GM12878 (cell line): ENCODE results near the gene ADAMTS17. TPM values are rescaled to one million over a fixed set of nuclear protein-coding genes. Genes with fewer than 3 reads are reported as not detected.

ENCODE experiments used
- ATAC-seq: fragments of 200-7000 bp; cut with Tn5 transposase; 3 replicates; pipeline ENCODE4 v1.9.1; 2020; ENCODE audit warnings: mild to moderate bottlenecking, moderate library complexity
- BruUV-seq: library from RNA; stranded (reverse); fragments of 400-500 nt; replicated peaks from 2 replicates; lab custom pipeline; 2021; lab: Mats Ljungman, UMichigan
- CTCF ChIA-PET: fragments of 300-600 bp; sonication (Branson Sonifier 250); formaldehyde crosslinking; extraction: SDS; loops from one replicate; lab custom pipeline; 2021; ENCODE audit warnings: inconsistent platforms; lab: Yijun Ruan, JAX
- POLR2A ChIA-PET: fragments of 350-600 bp; formaldehyde crosslinking; extraction: SDS; loops from one replicate; lab custom pipeline; 2021; ENCODE audit warnings: inconsistent platforms; lab: Charles Lee
- RAD21 ChIA-PET: fragments of 300-600 bp; sonication (Branson Sonifier 250); formaldehyde crosslinking; loops from one replicate; lab custom pipeline; 2023; ENCODE audit warnings: antibody characterized with exemption; ENCODE audit not compliant: unreplicated experiment; lab: Charles Lee
- SMC1A ChIA-PET: fragments of 300-600 bp; sonication (Branson Sonifier 250); formaldehyde crosslinking; loops from one replicate; lab custom pipeline; 2023; ENCODE audit not compliant: unreplicated experiment, uncharacterized antibody; lab: Charles Lee
- DNase-seq: peaks from one replicate; pipeline ENCODE4 v3.0.0-alpha.2; 2011; ENCODE audit warnings: low read depth, low spot score
- FAIRE-seq: peaks from 3 replicates; lab custom pipeline; 2011; peaks lifted over from hg19 to GRCh38; lab: Jason Lieb, UNC
- H2AFZ ChIP-seq: 2 replicates; pipeline ENCODE4 v1.6.0; 2011; ENCODE audit warnings: low read depth, low read length, control low read depth; ENCODE audit not compliant: control insufficient read depth
- H3K27ac ChIP-seq: 2 replicates; pipeline ENCODE4 v1.5.1; 2011; ENCODE audit warnings: control low read depth; ENCODE audit not compliant: control insufficient read depth, insufficient read depth
- H3K27me3 ChIP-seq, 2 experiments: replicated peaks in 1 of 2; 2 replicates each; pipeline versions ENCODE4 v1.6.0 to v1.6.1; 2011; ENCODE audit warnings: low read length in 1 of 2; ENCODE audit not compliant: control insufficient read depth in 2 of 2, insufficient read depth in 2 of 2
- H3K36me3 ChIP-seq, 2 experiments: 2 replicates each; pipeline ENCODE4 v1.5.1; 2011; ENCODE audit warnings: low read length in 1 of 2; ENCODE audit not compliant: control insufficient read depth in 2 of 2, insufficient read depth in 2 of 2
- H3K4me1 ChIP-seq: 2 replicates; pipeline ENCODE4 v1.6.1; 2011; ENCODE audit warnings: mild to moderate bottlenecking, low read length, moderate library complexity, mixed read lengths; ENCODE audit not compliant: control insufficient read depth, insufficient read depth
- H3K4me2 ChIP-seq: 2 replicates; pipeline ENCODE4 v1.6.0; 2011; ENCODE audit warnings: control low read depth; ENCODE audit not compliant: control insufficient read depth, insufficient read depth
- H3K4me3 ChIP-seq: fragments of 200-600 bp; sonication (generic); 2 replicates; pipeline ENCODE4 v1.5.1; 2016
- H3K79me2 ChIP-seq: 2 replicates; pipeline ENCODE4 v1.6.0; 2011; ENCODE audit warnings: low read length; ENCODE audit not compliant: control insufficient read depth, insufficient read depth
- H3K9ac ChIP-seq: 2 replicates; pipeline ENCODE4 v1.8.0; 2011; ENCODE audit warnings: low read length, control low read depth, mixed read lengths; ENCODE audit not compliant: control insufficient read depth, insufficient read depth
- H3K9me3 ChIP-seq: replicated peaks from 3 replicates; pipeline ENCODE4 v1.5.1; 2011; ENCODE audit warnings: mild to moderate bottlenecking, low read length; ENCODE audit not compliant: control insufficient read depth, insufficient read depth
- H4K20me1 ChIP-seq: 2 replicates; pipeline ENCODE4 v1.6.0; 2011; ENCODE audit not compliant: control insufficient read depth, insufficient read depth
- CBFB ChIP-seq: IDR thresholded peaks from 2 replicates; pipeline ENCODE4 v1.6.1; 2016; ENCODE audit warnings: antibody characterized with exemption, low read depth
- CBX5 ChIP-seq: sonication (generic); IDR thresholded peaks from 2 replicates; pipeline ENCODE4 v1.6.1; 2016; ENCODE audit warnings: low read depth, moderate library complexity, mild to moderate bottlenecking, inconsistent platforms
- CEBPB ChIP-seq, 2 experiments: fragments of 150-350 bp in 1 of 2; IDR thresholded peaks; 2 replicates each; pipeline ENCODE4 v1.6.1; 2012 to 2014; ENCODE audit warnings: low read depth in 2 of 2, low read length in 2 of 2, borderline replicate concordance in 1 of 2, inconsistent platforms in 1 of 2
- EGR1 ChIP-seq, 2 experiments: IDR thresholded peaks; 1 replicate in 1 of 2; 2 replicates in 1 of 2; pipeline ENCODE4 v1.6.1; 2011 to 2012; ENCODE audit warnings: low read depth in 2 of 2, low read length in 2 of 2, borderline replicate concordance in 1 of 2, mild to moderate bottlenecking in 1 of 2, moderate library complexity in 1 of 2
- GABPA ChIP-seq: IDR thresholded peaks from 2 replicates; pipeline ENCODE4 v1.6.1; 2014; ENCODE audit warnings: antibody characterized with exemption, low read depth, mild to moderate bottlenecking, inconsistent platforms
- KAT2A ChIP-seq: conservative IDR thresholded peaks from 2 replicates; pipeline ENCODE4 v1.6.1; 2011; ENCODE audit warnings: low read depth, low read length; ENCODE audit not compliant: control insufficient read depth
- MXI1 ChIP-seq: fragments of 150-350 bp; IDR thresholded peaks from 2 replicates; pipeline ENCODE4 v1.6.1; 2011; ENCODE audit warnings: low read depth, mild to moderate bottlenecking, inconsistent platforms, low read length, improper control_type of control experiment
- NFYB ChIP-seq: IDR thresholded peaks from 2 replicates; pipeline ENCODE4 v1.6.1; 2011; ENCODE audit warnings: low read depth, mild to moderate bottlenecking, low read length, improper control_type of control experiment, moderate library complexity; ENCODE audit not compliant: insufficient read depth
- NR2C2 ChIP-seq: IDR thresholded peaks from 2 replicates; pipeline ENCODE4 v1.6.1; 2011; ENCODE audit warnings: borderline replicate concordance, low read depth; ENCODE audit not compliant: control insufficient read depth, insufficient read length
- TCF7 ChIP-seq: IDR thresholded peaks from 2 replicates; pipeline ENCODE4 v1.6.1; 2014; ENCODE audit warnings: antibody characterized with exemption, borderline replicate concordance
- ZNF622 ChIP-seq: fragments of 450-650 bp; IDR thresholded peaks from 2 replicates; pipeline ENCODE4 v1.6.1; 2017; ENCODE audit warnings: mild to moderate bottlenecking, inconsistent platforms
- ZZZ3 ChIP-seq: IDR thresholded peaks from 2 replicates; pipeline ENCODE4 v1.6.1; 2011; ENCODE audit warnings: low read depth; ENCODE audit not compliant: control insufficient read depth, insufficient read length
- WGBS: methylation state at CpG from one replicate; pipeline ENCODE4 v1.1.6; 2016; ENCODE audit warnings: low lambda C conversion rate; ENCODE audit not compliant: insufficient replicate concordance, insufficient coverage; ENCODE audit errors: missing lambda C conversion rate; 5-methylcytosine and 5-hydroxymethylcytosine counted together
- in situ Hi-C: fragments of 300-500 bp; cut with MboI; formaldehyde crosslinking; loops from 9 replicates; pipeline ENCODE4 v1.14.3; 2018; ENCODE audit warnings: mixed read lengths
- intact Hi-C: fragments of 100-400 bp; cut with micrococcal nuclease; formaldehyde crosslinking; loops from one replicate; pipeline ENCODE4 v1.14.2; 2022; ENCODE audit not compliant: unreplicated experiment
- polyA plus RNA-seq, 11 experiments: library from polyadenylated mRNA; depleted of rRNA in 4 of 11; unstranded in 6 of 11; stranded (reverse) in 5 of 11; fragments of >200 nt; fragmentation: Nextera tagmentation in 4 of 11; fragmentation: Illumina TruSeq in 1 of 11; extraction: Ambion mirVana in 4 of 11; extraction: Trizol in 1 of 11; gene quantifications; 1 replicate in 1 of 11; 2 replicates in 10 of 11; pipeline versions ENCODE4 v1.2.1 to v1.2.3, GENCODE V29; 2011 to 2016; ENCODE audit warnings: inconsistent platforms in 2 of 11, missing spikeins in 2 of 11, low read depth in 1 of 11
- total RNA-seq, 4 experiments: library from RNA; depleted of rRNA in 3 of 4; stranded (reverse); fragments of >200 nt in 3 of 4; fragmentation: Illumina TruSeq in 1 of 4; extraction: Trizol in 1 of 4; gene quantifications; 2 replicates each; pipeline versions ENCODE4 v1.2.1 to v1.2.3, GENCODE V29; 2013 to 2021
- TF ChIP-seq, protein P1 (sequence below): IDR thresholded peaks from 2 replicates; pipeline ENCODE4 v1.6.1; 2011; ENCODE audit warnings: low read depth, low read length, improper control_type of control experiment, borderline replicate concordance

ADAMTS17 gene
- total and polyA plus RNA-seq, 10 of the 15 experiments (the other 5 are each of a cell fraction or from before 2014, with no cell fraction given), result 0.04 to 0.50 (median 0.10) TPM; not detected in 4

DNA sequence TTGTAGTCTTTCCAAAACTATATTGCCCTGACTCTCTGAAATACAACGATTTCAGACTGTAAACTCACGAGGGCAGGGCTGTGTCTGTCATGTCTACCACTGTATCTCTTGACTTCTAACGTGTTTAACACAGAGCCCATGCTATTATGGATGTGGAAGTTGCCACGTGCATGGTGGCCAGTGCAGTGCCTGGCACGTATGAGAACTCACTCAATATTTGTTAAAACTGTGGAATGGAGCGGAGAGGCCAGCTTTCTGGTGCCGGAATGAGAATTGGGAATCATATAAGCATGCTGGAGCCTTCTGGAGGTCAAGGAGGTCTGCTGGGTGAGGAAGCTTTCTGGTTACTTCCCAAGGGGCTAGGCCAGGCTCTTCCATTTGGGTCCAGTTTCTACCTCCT, 387.9 kb downstream of the ADAMTS17 start:
- Histone ChIP-seq H4K20me1 (no peaks in the 10 kb centered on the region), H3K36me3 (no peaks in the 10 kb centered on the region), H3K4me1 (no peaks in the 10 kb centered on the region), H3K4me3 (no peak overlapping the region), H3K9ac (no peak overlapping the region), H3K27ac (no peak overlapping the region), H3K27me3 (no peaks in the 10 kb centered on the region), H3K79me2 (no peaks in the 10 kb centered on the region), H3K9me3 (no peaks in the 10 kb centered on the region; the same call in 2 of the 3 replicates), H2AFZ (no peak overlapping the region), H3K4me2 (no peak overlapping the region)
- FAIRE-seq, result no peak
- SMC1A ChIA-PET, result no interaction called here
- BruUV-seq, result no TSS peak
- in situ Hi-C loops, result no loop called here
- ATAC-seq, result no peak
- no peak for TF ChIP-seq CBX5
- no peak for TF ChIP-seq TCF7
- TF ChIP-seq, protein P1, sequence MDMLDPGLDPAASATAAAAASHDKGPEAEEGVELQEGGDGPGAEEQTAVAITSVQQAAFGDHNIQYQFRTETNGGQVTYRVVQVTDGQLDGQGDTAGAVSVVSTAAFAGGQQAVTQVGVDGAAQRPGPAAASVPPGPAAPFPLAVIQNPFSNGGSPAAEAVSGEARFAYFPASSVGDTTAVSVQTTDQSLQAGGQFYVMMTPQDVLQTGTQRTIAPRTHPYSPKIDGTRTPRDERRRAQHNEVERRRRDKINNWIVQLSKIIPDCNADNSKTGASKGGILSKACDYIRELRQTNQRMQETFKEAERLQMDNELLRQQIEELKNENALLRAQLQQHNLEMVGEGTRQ, result no peak
- TF ChIP-seq CEBPB (IDR thresholded peaks at IDR 0.05; ENCODE audit: borderline replicate concordance in 1 of 2, low read depth in 2 of 2, low read length in 2 of 2), result no peak
- TF ChIP-seq GABPA, result no peak
- no peak for TF ChIP-seq EGR1 (IDR thresholded peaks at IDR 0.05; ENCODE audit: borderline replicate concordance in 1 of 2, low read depth in 2 of 2, low read length in 2 of 2)
- TF ChIP-seq CBFB, result no peak
- no peak for TF ChIP-seq MXI1
- no peak for TF ChIP-seq NFYB
- TF ChIP-seq ZZZ3, result no peak
- TF ChIP-seq NR2C2, result no peak
- TF ChIP-seq KAT2A, result no peak
- TF ChIP-seq ZNF622, result no peak
- intact Hi-C loops, result no loop called here
- RAD21 ChIA-PET, result no interaction called here
- CTCF ChIA-PET, result no interaction called here
- DNase-seq, result no peak
- POLR2A ChIA-PET, result no interaction called here
- 2% methylated on average over 7 of the region's 7 CpGs for WGBS
